ENCODE results near the gene TMC8. TPM values are rescaled to one million over a fixed set of nuclear protein-coding genes. Genes with fewer than 3 reads are reported as not detected.

TMC8 gene
- polyA plus RNA-seq, 1 experiment, result not detected

- H3K27me3 ChIP-seq (ENCODE audit: control insufficient read depth, insufficient read depth, low read length), result peaks cover 14% of the 10 kb centered on the region
Measured at GRCh38 chr17:78133971-78134898, 3.7 kb downstream of the TMC8 start.

GRCh38 chr17:78134899-78135385 lies 4.4 kb downstream of the TMC8 start:
- no peak for TF ChIP-seq CTCF (IDR thresholded peaks at IDR 0.05; ENCODE audit: insufficient read depth, low read depth, low read length)
- H3K4me3 ChIP-seq (ENCODE audit: low read depth, low read length), result no peak overlapping the region
- H3K27me3 ChIP-seq (ENCODE audit: control insufficient read depth, insufficient read depth, low read length), result peaks cover 12% of the 10 kb centered on the region
- H3K36me3 ChIP-seq (ENCODE audit: control insufficient read depth, insufficient read depth, low read length), result no peaks in the 10 kb centered on the region
- CTCF ChIA-PET, result interaction anchor here (0.7 to 1.9 kb wide), 6 partner anchors 9 to 66 kb away, joined by 3 to 7 read pairs (median 4); no protein-coding TSS in a partner anchor
- POLR2A ChIA-PET, result no interaction called here
- DNase-seq (ENCODE audit: low read depth), result no peak

More at GRCh38 chr17:78133971-78134898, 3.7 kb downstream of the TMC8 start:
- no peaks in the 10 kb centered on the region for H3K36me3 ChIP-seq (ENCODE audit: control insufficient read depth, insufficient read depth, low read length)
- no peak for DNase-seq (ENCODE audit: low read depth)
- ChIA-PET CTCF (interaction anchor here (0.7 to 1.9 kb wide), 4 partner anchors 10 to 52 kb away, joined by 3 to 7 read pairs (median 4); no protein-coding TSS in a partner anchor), POLR2A (no interaction called here)
- H3K4me3 ChIP-seq (ENCODE audit: low read depth, low read length), result no peak overlapping the region
- peak; percentile 51 for TF ChIP-seq CTCF (IDR thresholded peaks at IDR 0.05; ENCODE audit: insufficient read depth, low read depth, low read length)

- no peak for DNase-seq (ENCODE audit: low read depth)
- Histone ChIP-seq H3K27me3 (ENCODE audit: control insufficient read depth, insufficient read depth, low read length) (peaks cover 9% of the 10 kb centered on the region), H3K36me3 (ENCODE audit: control insufficient read depth, insufficient read depth, low read length) (no peaks in the 10 kb centered on the region), H3K4me3 (ENCODE audit: low read depth, low read length) (no peak overlapping the region)
- ChIA-PET POLR2A (no interaction called here), CTCF (interaction anchor here (0.6 to 1.9 kb wide), 6 partner anchors 8 to 71 kb away, joined by 3 to 7 read pairs (median 4); no protein-coding TSS in a partner anchor)
- no peak for TF ChIP-seq CTCF (IDR thresholded peaks at IDR 0.05; ENCODE audit: insufficient read depth, low read depth, low read length)
Measured at GRCh38 chr17:78135858-78136500, 5.4 kb downstream of the TMC8 start.

DNA sequence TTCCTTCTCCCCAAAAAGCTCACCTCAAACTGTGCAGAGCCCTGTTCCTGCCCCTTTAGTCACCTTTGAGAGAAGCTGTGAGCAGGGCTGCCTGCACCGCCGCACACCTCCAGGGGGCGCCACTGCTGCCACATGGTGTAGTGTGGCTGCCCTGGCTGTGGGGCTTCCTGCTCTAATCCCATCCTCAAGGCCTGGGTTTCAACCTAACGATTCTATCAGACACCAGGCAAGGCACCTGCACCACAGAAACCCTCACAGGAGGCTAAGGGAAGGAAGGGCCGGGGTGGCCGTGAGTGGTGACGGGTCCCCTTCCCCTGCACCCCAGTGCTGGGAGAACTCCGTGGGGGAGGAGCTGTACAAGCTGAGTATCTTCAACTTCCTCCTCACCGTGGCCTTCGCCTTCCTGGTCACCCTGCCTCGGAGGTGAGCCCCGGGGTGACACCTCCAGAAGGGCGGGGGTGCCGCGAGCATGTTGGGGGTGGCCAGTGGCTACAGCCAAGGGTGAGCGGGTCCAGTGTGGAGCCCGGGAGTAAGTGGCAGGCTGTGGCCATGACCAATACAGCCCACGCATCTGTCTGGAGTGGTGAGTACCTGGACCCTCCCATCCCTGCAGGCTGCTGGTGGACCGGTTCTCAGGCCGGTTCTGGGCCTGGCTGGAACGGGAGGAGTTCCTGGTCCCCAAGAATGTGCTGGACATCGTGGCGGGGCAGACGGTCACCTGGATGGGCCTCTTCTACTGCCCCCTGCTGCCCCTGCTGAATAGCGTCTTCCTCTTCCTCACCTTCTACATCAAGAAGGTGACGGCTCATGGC lies 7.0 kb downstream of the TMC8 start:
- DNase-seq (ENCODE audit: low read depth), result no peak
- TF ChIP-seq CTCF (IDR thresholded peaks at IDR 0.05; ENCODE audit: insufficient read depth, low read depth, low read length), result 0 out of 2 replicates have a peak, but pooled peaks have one; percentile 33
- ChIA-PET POLR2A (no interaction called here), CTCF (interaction anchor here (1.8 kb wide), 1 partner anchor 7 kb away, joined by 6 read pairs; the partner anchor contains the start of gene TMC8)
- peaks cover 4% of the 10 kb centered on the region for H3K27me3 ChIP-seq (ENCODE audit: control insufficient read depth, insufficient read depth, low read length)
- no peak overlapping the region for H3K4me3 ChIP-seq (ENCODE audit: low read depth, low read length)
- H3K36me3 ChIP-seq (ENCODE audit: control insufficient read depth, insufficient read depth, low read length), result no peaks in the 10 kb centered on the region

Data from BJ (cell line).